Urinary bladder (tissue), 4 donors: ENCODE measurements around the gene PCYT2. TPM values are rescaled to one million over a fixed set of nuclear protein-coding genes. Genes with fewer than 3 reads are reported as not detected.

ENCODE experiments used
- DNase-seq: peaks from one replicate; pipeline ENCODE4 v3.0.0-alpha.2; 2015; ENCODE audit errors: extremely low spot score
- H3K27ac ChIP-seq: one replicate; pipeline ENCODE4 v1.5.1; 2013; ENCODE audit warnings: low read depth, mild to moderate bottlenecking, moderate library complexity
- H3K36me3 ChIP-seq: one replicate; pipeline ENCODE4 v1.6.1; 2013; ENCODE audit warnings: mild to moderate bottlenecking, moderate library complexity; ENCODE audit not compliant: insufficient read depth
- H3K4me1 ChIP-seq: one replicate; pipeline ENCODE4 v1.6.1; 2013; ENCODE audit warnings: mild to moderate bottlenecking, moderate library complexity; ENCODE audit not compliant: insufficient read depth
- H3K4me3 ChIP-seq: one replicate; pipeline ENCODE4 v1.5.1; 2013; ENCODE audit warnings: low read depth, low read length
- WGBS: extraction: QIAGEN DNeasy Blood & Tissue Kit; methylation state at CpG from one replicate; pipeline ENCODE4 v1.1.7; 2013; 5-methylcytosine and 5-hydroxymethylcytosine counted together
- polyA plus RNA-seq: library from polyadenylated mRNA; stranded (reverse); fragments of 200-250 nt; gene quantifications from one replicate; pipeline ENCODE4 v1.2.3, GENCODE V29; 2013
- total RNA-seq: library from RNA; depleted of rRNA; stranded (reverse); fragments of >200 nt; gene quantifications from one replicate; pipeline ENCODE4 v1.2.3, GENCODE V29; 2014
- donor health status: healthy with polysubstance abuse.
- donor health status: healthy.

Gene PCYT2
- total and polyA plus RNA-seq, 2 donors, result 9.8 to 36.0 TPM

GRCh38 chr17:81852237-81852636 is 59.0 kb downstream of the PCYT2 start:
- Histone ChIP-seq H3K4me1 (no peaks in the 10 kb centered on the region), H3K27ac (no peak overlapping the region), H3K36me3 (no peaks in the 10 kb centered on the region), H3K4me3 (no peak overlapping the region)
- no peak for DNase-seq
- WGBS, result 92% methylated on average over 12 of the region's 12 CpGs

GRCh38 chr17:81851423-81851822 is 59.8 kb downstream of the PCYT2 start:
- Histone ChIP-seq H3K27ac (no peak overlapping the region), H3K4me1 (no peaks in the 10 kb centered on the region), H3K4me3 (no peak overlapping the region), H3K36me3 (no peaks in the 10 kb centered on the region)
- no peak for DNase-seq
- WGBS, result 94% methylated on average over 16 of the region's 16 CpGs

Other genes with a start within 250 kb of the PCYT2 start
- 7.5 TPM for gene OXLD1, start 244.8 kb downstream of the PCYT2 start, total RNA-seq
- gene OXLD1, start 244.8 kb downstream of the PCYT2 start, polyA plus RNA-seq, result 47.9 TPM
- gene CCDC137, start 244.7 kb downstream of the PCYT2 start, total RNA-seq, result 4.3 TPM
- gene CCDC137, start 244.7 kb downstream of the PCYT2 start, polyA plus RNA-seq, result 15.9 TPM
- gene ARL16, start 227.6 kb downstream of the PCYT2 start, total RNA-seq, result 19.7 TPM
- 47.0 TPM for gene ARL16, start 227.6 kb downstream of the PCYT2 start, polyA plus RNA-seq
- 36.1 TPM for gene HGS, start 227.4 kb downstream of the PCYT2 start, total RNA-seq
- 92.7 TPM for gene HGS, start 227.4 kb downstream of the PCYT2 start, polyA plus RNA-seq
- 3.3 TPM for gene MRPL12, start 208.0 kb downstream of the PCYT2 start, total RNA-seq
- 81.3 TPM for gene MRPL12, start 208.0 kb downstream of the PCYT2 start, polyA plus RNA-seq
- gene SLC25A10, start 199.1 kb downstream of the PCYT2 start, total RNA-seq, result 5.7 TPM
- gene SLC25A10, start 199.1 kb downstream of the PCYT2 start, polyA plus RNA-seq, result 12.6 TPM
- gene GCGR, start 107.2 kb downstream of the PCYT2 start, total RNA-seq, result not detected
- 0.16 TPM for gene GCGR, start 107.2 kb downstream of the PCYT2 start, polyA plus RNA-seq
- 43.8 TPM for gene MCRIP1, start 78.1 kb downstream of the PCYT2 start, total RNA-seq
- 190 TPM for gene MCRIP1, start 78.1 kb downstream of the PCYT2 start, polyA plus RNA-seq
- not detected for gene PPP1R27, start 76.3 kb downstream of the PCYT2 start, total RNA-seq
- not detected for gene PPP1R27, start 76.3 kb downstream of the PCYT2 start, polyA plus RNA-seq
- 262 TPM for gene P4HB, start 50.9 kb downstream of the PCYT2 start, total RNA-seq
- gene P4HB, start 50.9 kb downstream of the PCYT2 start, polyA plus RNA-seq, result 367 TPM
- gene ARHGDIA, start 40.1 kb downstream of the PCYT2 start, total RNA-seq, result 31.0 TPM
- gene ARHGDIA, start 40.1 kb downstream of the PCYT2 start, polyA plus RNA-seq, result 277 TPM
- 51.3 TPM for gene ALYREF, start 19.8 kb downstream of the PCYT2 start, total RNA-seq
- 47.6 TPM for gene ALYREF, start 19.8 kb downstream of the PCYT2 start, polyA plus RNA-seq
- 51.6 TPM for gene ANAPC11, start 19.7 kb downstream of the PCYT2 start, total RNA-seq
- gene ANAPC11, start 19.7 kb downstream of the PCYT2 start, polyA plus RNA-seq, result 245 TPM
- gene NPB, start 9.2 kb downstream of the PCYT2 start, total RNA-seq, result 0.69 TPM
- 0.85 TPM for gene NPB, start 9.2 kb downstream of the PCYT2 start, polyA plus RNA-seq
- gene SIRT7, start 6.8 kb upstream of the PCYT2 start, total RNA-seq, result 3.9 TPM
- 22.7 TPM for gene SIRT7, start 6.8 kb upstream of the PCYT2 start, polyA plus RNA-seq
- 7.6 TPM for gene MAFG, start 16.3 kb upstream of the PCYT2 start, total RNA-seq
- gene MAFG, start 16.3 kb upstream of the PCYT2 start, polyA plus RNA-seq, result 31.3 TPM
- gene PYCR1, start 25.9 kb upstream of the PCYT2 start, total RNA-seq, result 57.2 TPM
- gene PYCR1, start 25.9 kb upstream of the PCYT2 start, polyA plus RNA-seq, result 8.1 TPM
- gene MYADML2, start 35.8 kb upstream of the PCYT2 start, total RNA-seq, result 0.42 TPM
- gene MYADML2, start 35.8 kb upstream of the PCYT2 start, polyA plus RNA-seq, result not detected
- gene NOTUM, start 49.8 kb upstream of the PCYT2 start, total RNA-seq, result 1.3 TPM
- gene NOTUM, start 49.8 kb upstream of the PCYT2 start, polyA plus RNA-seq, result 2.5 TPM
- 18.0 TPM for gene ASPSCR1, start 66.2 kb upstream of the PCYT2 start, total RNA-seq
- 28.6 TPM for gene ASPSCR1, start 66.2 kb upstream of the PCYT2 start, polyA plus RNA-seq
- gene CENPX, start 111.5 kb upstream of the PCYT2 start, total RNA-seq, result 19.1 TPM
- 124 TPM for gene CENPX, start 111.5 kb upstream of the PCYT2 start, polyA plus RNA-seq
- 8.7 TPM for gene LRRC45, start 111.9 kb upstream of the PCYT2 start, total RNA-seq
- gene LRRC45, start 111.9 kb upstream of the PCYT2 start, polyA plus RNA-seq, result 14.9 TPM
- gene RAC3, start 120.3 kb upstream of the PCYT2 start, total RNA-seq, result 10.4 TPM
- gene RAC3, start 120.3 kb upstream of the PCYT2 start, polyA plus RNA-seq, result 5.9 TPM
- 17.2 TPM for gene DCXR, start 126.3 kb upstream of the PCYT2 start, total RNA-seq
- 129 TPM for gene DCXR, start 126.3 kb upstream of the PCYT2 start, polyA plus RNA-seq
- 16.5 TPM for gene RFNG, start 140.4 kb upstream of the PCYT2 start, total RNA-seq
- gene RFNG, start 140.4 kb upstream of the PCYT2 start, polyA plus RNA-seq, result 47.0 TPM
- 37.3 TPM for gene GPS1, start 140.5 kb upstream of the PCYT2 start, total RNA-seq
- 95.4 TPM for gene GPS1, start 140.5 kb upstream of the PCYT2 start, polyA plus RNA-seq
- gene DUS1L, start 154.4 kb upstream of the PCYT2 start, total RNA-seq, result 24.5 TPM
- 67.5 TPM for gene DUS1L, start 154.4 kb upstream of the PCYT2 start, polyA plus RNA-seq
- gene FASN, start 186.8 kb upstream of the PCYT2 start, total RNA-seq, result 24.1 TPM
- gene FASN, start 186.8 kb upstream of the PCYT2 start, polyA plus RNA-seq, result 116 TPM